SK-N-MC (cell line): ENCODE data around the gene GABPB1.

Experiments used
- DNase-seq: peaks from one replicate; pipeline ENCODE4 v3.0.0-alpha.2; 2011; ENCODE audit warnings: low read depth, low spot score
- H3K27ac ChIP-seq: fragments of 200-600 bp; sonication (generic); 2 replicates; pipeline ENCODE4 v1.5.1; 2016; ENCODE audit warnings: mixed run types
- H3K36me3 ChIP-seq: fragments of 200-600 bp; sonication (generic); 2 replicates; pipeline ENCODE4 v1.6.1; 2017; ENCODE audit warnings: antibody characterized with exemption, low read length, mixed read lengths; ENCODE audit not compliant: insufficient read depth
- H3K4me3 ChIP-seq: fragments of 200-600 bp; sonication (generic); 2 replicates; pipeline ENCODE4 v1.5.1; 2016
- H3K9ac ChIP-seq: fragments of 200-600 bp; sonication (generic); 2 replicates; pipeline ENCODE4 v1.8.0; 2017; ENCODE audit warnings: mixed run types, mixed read lengths; ENCODE audit not compliant: insufficient read length
- H3K9me3 ChIP-seq: fragments of 200-600 bp; sonication (generic); 2 replicates; pipeline ENCODE4 v1.6.1; 2017; ENCODE audit warnings: low read depth, mild to moderate bottlenecking, antibody characterized with exemption, low read length, moderate library complexity, mixed read lengths
- EZH2 ChIP-seq: fragments of 200-600 bp; sonication (generic); IDR thresholded peaks from one replicate; pipeline ENCODE4 v1.6.1; 2017; ENCODE audit warnings: antibody characterized with exemption
- FOXP2 ChIP-seq: optimal IDR thresholded peaks from 2 replicates; pipeline ENCODE3; 2011; ENCODE audit warnings: mild to moderate bottlenecking, moderate library complexity; ENCODE audit not compliant: insufficient read depth; ENCODE audit errors: extremely low read length, control extremely low read depth
- POLR2AphosphoS5 ChIP-seq: IDR thresholded peaks from 2 replicates; pipeline ENCODE4 v1.6.1; 2012; ENCODE audit warnings: mild to moderate bottlenecking, low read depth, low read length, borderline replicate concordance

GABPB1 gene

DNA sequence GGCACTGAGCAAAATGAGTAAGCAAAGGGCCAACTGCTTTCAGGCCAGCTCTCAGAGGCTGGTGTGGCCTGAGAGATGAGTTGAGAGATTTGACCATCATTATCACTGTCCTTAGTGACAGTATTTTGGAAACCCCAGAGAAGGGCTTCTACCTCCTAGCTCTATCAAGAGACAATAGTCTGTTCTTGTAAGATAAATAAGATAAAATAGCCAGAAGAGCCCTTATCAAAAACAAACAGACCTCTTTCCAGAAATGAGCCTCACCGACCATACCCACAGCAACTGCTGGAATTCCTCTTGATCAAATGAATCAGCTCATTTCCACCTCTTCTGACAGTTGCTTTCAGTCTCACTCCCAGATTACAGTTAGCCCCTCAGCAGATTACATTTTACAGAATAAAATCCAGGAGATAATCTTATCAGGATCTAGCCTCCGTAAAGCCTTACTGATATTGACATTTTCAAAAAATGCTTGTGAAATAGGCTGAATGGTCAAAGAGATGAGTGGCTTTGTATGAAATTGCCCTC lies 94.0 kb downstream of the GABPB1 start:
- no peak for TF ChIP-seq EZH2
- TF ChIP-seq POLR2AphosphoS5: no peak
- no peak for TF ChIP-seq FOXP2
- no peak for DNase-seq
- Histone ChIP-seq H3K4me3 (no peak overlapping the region), H3K36me3 (no peaks in the 10 kb centered on the region), H3K27ac (no peak overlapping the region), H3K9me3 (no peaks in the 10 kb centered on the region), H3K9ac (no peak overlapping the region)

- TF ChIP-seq EZH2 (no peak), FOXP2 (no peak), POLR2AphosphoS5 (no peak)
- H3K4me3 ChIP-seq: no peak overlapping the region
- no peak for DNase-seq
- H3K27ac ChIP-seq: no peak overlapping the region
- H3K36me3 ChIP-seq: no peaks in the 10 kb centered on the region
- no peaks in the 10 kb centered on the region for H3K9me3 ChIP-seq
- H3K9ac ChIP-seq: no peak overlapping the region
Measured at GRCh38 chr15:50259276-50259675, 95.7 kb downstream of the GABPB1 start.

DNA sequence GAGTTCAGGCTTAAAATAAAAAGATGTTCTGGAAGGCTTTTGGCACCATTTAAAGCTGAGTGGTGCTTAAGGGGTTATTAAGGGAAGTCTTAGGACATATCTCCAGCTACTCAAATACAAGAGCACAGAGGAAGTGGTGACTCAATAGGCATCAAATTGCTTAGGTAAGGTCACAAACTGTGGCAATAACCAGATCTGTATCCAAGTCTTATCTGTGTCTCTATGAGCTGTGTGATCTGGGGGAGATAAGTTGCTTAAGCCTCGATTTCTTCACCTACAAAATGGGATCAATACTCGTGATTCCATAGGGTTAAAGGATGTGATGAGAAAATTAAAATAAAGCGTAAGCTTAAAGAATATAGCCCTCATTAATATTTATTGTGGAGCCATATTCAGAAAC lies 97.1 kb downstream of the GABPB1 start:
- H3K36me3 ChIP-seq: no peaks in the 10 kb centered on the region

DNA sequence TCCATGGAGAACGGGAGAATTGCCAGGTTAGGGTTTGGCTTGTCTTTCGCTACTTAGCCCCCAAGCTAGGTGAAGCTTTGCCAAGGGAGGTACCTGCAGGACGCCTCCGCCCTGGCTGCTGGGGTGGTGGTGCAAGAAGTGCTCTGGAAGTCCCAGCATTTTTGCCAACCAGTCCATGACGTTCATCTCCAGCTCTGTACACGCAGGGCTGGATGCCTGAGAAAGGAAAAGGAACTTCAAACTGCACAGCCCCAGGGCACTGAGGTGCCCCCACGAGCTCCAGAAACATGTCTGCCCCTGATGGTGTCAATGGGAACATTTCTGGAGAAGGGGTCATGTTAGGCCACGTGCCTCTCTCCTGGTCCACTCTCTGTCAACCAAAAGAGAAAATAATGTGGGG lies 97.7 kb downstream of the GABPB1 start:
- no peak for TF ChIP-seq FOXP2
- no peak for TF ChIP-seq EZH2
- no peak for TF ChIP-seq POLR2AphosphoS5
- H3K36me3 ChIP-seq: no peaks in the 10 kb centered on the region
- H3K4me3 ChIP-seq: no peak overlapping the region
- no peak overlapping the region for H3K9ac ChIP-seq
- no peak for DNase-seq
- H3K27ac ChIP-seq: no peak overlapping the region
- H3K9me3 ChIP-seq: no peaks in the 10 kb centered on the region

More for the DNA sequence above, 97.1 kb downstream of the GABPB1 start:
- H3K4me3 ChIP-seq: no peak overlapping the region
- no peak overlapping the region for H3K27ac ChIP-seq
- DNase-seq: no peak
- TF ChIP-seq POLR2AphosphoS5 (no peak), EZH2 (no peak), FOXP2 (no peak)
- H3K9ac ChIP-seq: no peak overlapping the region
- no peaks in the 10 kb centered on the region for H3K9me3 ChIP-seq

GRCh38 chr15:50256188-50257041 lies 98.6 kb downstream of the GABPB1 start:
- H3K4me3 ChIP-seq: no peak overlapping the region
- H3K9me3 ChIP-seq: no peaks in the 10 kb centered on the region
- no peak for DNase-seq
- no peak overlapping the region for H3K9ac ChIP-seq
- H3K27ac ChIP-seq: no peak overlapping the region
- H3K36me3 ChIP-seq: no peaks in the 10 kb centered on the region
- TF ChIP-seq EZH2 (no peak), POLR2AphosphoS5 (no peak), FOXP2 (no peak)

- no peak overlapping the region for H3K4me3 ChIP-seq
- no peak overlapping the region for H3K27ac ChIP-seq
- no peaks in the 10 kb centered on the region for H3K36me3 ChIP-seq
- H3K9me3 ChIP-seq: no peaks in the 10 kb centered on the region
- no peak for TF ChIP-seq EZH2
- no peak for TF ChIP-seq POLR2AphosphoS5
- no peak for TF ChIP-seq FOXP2
- H3K9ac ChIP-seq: no peak overlapping the region
- no peak for DNase-seq
Measured at GRCh38 chr15:50252556-50252955, 102.4 kb downstream of the GABPB1 start.

GRCh38 chr15:50251638-50252182 lies 103.3 kb downstream of the GABPB1 start:
- Histone ChIP-seq H3K36me3 (no peaks in the 10 kb centered on the region), H3K27ac (no peak overlapping the region), H3K4me3 (no peak overlapping the region), H3K9me3 (no peaks in the 10 kb centered on the region), H3K9ac (no peak overlapping the region)
- DNase-seq: no peak
- TF ChIP-seq EZH2: no peak
- TF ChIP-seq FOXP2: no peak
- TF ChIP-seq POLR2AphosphoS5: no peak

DNA sequence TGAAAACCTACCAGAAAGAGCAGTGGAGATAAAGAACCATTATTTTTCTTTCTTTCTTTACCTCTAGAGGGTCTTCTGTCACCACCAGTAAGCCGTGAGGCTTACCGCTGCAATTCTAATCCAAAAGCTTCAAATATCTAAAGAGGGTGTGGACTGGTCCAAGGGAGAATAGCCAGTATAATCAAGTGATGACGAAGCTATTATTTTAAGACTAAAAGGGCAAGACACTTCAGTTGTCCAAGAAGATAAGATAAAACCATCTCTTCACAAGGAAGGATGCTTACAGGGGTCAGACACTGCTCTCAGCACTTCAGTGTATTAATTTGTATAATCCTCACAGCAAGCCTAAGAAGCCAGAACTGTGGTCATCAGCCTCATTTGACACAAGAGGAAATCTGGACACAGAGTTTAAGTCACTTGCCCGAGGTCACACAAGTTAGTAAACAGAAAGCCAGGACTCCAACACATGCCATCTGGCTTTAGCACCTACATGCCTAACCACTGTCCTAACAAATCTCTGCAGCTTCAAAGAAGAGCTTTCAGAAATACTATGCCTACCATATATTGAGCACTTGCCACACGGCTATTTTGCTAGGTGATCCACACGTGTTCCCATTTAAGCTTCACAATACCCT lies 104.1 kb downstream of the GABPB1 start:
- DNase-seq: no peak
- H3K9me3 ChIP-seq: no peaks in the 10 kb centered on the region
- H3K9ac ChIP-seq: no peak overlapping the region
- TF ChIP-seq POLR2AphosphoS5: no peak
- no peak for TF ChIP-seq FOXP2
- TF ChIP-seq EZH2: no peak
- H3K4me3 ChIP-seq: no peak overlapping the region
- H3K36me3 ChIP-seq: no peaks in the 10 kb centered on the region
- no peak overlapping the region for H3K27ac ChIP-seq

DNA sequence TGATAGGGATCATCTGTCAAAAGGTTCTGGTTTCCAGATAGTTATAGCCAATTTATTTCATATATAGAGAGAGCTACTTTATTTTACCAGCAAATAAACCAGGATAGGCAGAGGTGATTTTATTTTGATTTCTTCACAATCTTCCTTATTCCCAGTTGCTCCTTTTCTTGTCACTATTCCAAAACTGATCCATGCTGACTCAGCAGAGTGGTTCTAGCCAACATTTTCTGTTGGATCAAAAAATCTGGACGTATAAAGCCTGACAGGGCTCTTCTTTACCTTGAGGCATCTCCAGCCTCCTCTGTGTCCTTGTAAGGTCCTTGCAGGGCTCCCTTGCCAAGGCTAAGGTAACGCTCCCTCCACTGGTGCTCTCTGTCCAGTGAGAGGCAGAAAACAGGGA lies 105.3 kb downstream of the GABPB1 start:
- no peak for DNase-seq
- no peak for TF ChIP-seq FOXP2
- no peak for TF ChIP-seq POLR2AphosphoS5
- no peak for TF ChIP-seq EZH2
- Histone ChIP-seq H3K9me3 (no peaks in the 10 kb centered on the region), H3K27ac (no peak overlapping the region), H3K36me3 (no peaks in the 10 kb centered on the region), H3K9ac (no peak overlapping the region), H3K4me3 (no peak overlapping the region)
